ENCODE results near the gene TRIM43. TPM values are rescaled to one million over a fixed set of nuclear protein-coding genes. Genes with fewer than 3 reads are reported as not detected.
"Not testable (repeated sequence)": the region's sequence is repeated elsewhere in the genome, so short reads cannot be mapped to it uniquely, and the experiment has no call there.

TRIM43 gene
- polyA plus RNA-seq, 3 donors = not detected

DNA sequence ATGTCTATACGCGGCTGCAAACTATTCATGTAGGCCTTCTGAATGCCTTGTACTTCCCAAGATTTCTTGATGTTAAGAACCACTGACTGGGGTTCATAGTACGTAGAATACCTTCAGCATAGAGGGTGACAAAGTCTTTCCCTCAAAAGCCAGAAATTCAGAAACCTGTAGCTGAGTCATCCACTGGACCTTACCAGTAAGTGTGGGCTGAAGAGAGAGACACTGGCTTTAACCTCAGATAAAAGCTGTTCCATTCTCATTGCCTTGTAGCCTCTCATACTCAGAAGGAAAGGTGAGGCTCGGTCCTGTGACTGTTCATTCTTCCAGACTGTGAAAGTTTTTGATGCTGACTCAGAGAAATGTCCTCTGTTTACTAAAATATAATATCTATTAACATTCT is 9.5 kb downstream of the TRIM43 start:
- H2AFZ ChIP-seq (ENCODE audit: insufficient read depth, low read depth, low read length, poor library complexity, severe bottlenecking); H4K20me1 ChIP-seq (ENCODE audit: insufficient read depth, low read length); H3K4me1 ChIP-seq (ENCODE audit: control insufficient read depth in 1 of 2, insufficient read depth in 2 of 2, low read length in 2 of 2); DNase-seq; H3K27me3 Mint-ChIP-seq (ENCODE audit: low read depth in 3 of 3); H3K9me3 ChIP-seq (replicated peaks in 1 of 2; ENCODE audit: control insufficient read depth in 1 of 2, insufficient read depth in 1 of 2, low read length in 2 of 2); H3K9ac ChIP-seq (ENCODE audit: insufficient read depth, low read length, poor library complexity, severe bottlenecking); H3K4me3 Mint-ChIP-seq; intact Hi-C loops (cut with micrococcal nuclease); H3K36me3 ChIP-seq (replicated peaks in 1 of 2; ENCODE audit: control insufficient read depth in 1 of 2, insufficient read depth in 2 of 2, low read length in 2 of 2); H3K4me3 ChIP-seq (replicated peaks in 1 of 3; ENCODE audit: low read depth in 2 of 3, low read length in 3 of 3); H3K9me3 Mint-ChIP-seq; H3K27me3 ChIP-seq (ENCODE audit: control insufficient read depth in 2 of 2, insufficient read depth in 2 of 2, low read length in 2 of 2); H3K36me3 Mint-ChIP-seq; H3K4me1 Mint-ChIP-seq; H3K79me2 ChIP-seq (ENCODE audit: insufficient read depth, low read length); H3K27ac Mint-ChIP-seq; H3K27ac ChIP-seq (ENCODE audit: low read depth in 1 of 2, low read length in 2 of 2); H3K4me2 ChIP-seq (replicated peaks; ENCODE audit: extremely low read depth, low read length, poor library complexity, severe bottlenecking): not testable (repeated sequence)
- WGBS (ENCODE audit: insufficient coverage) = no CpG with 5 or more reads among the region's 4 CpGs

GRCh38 chr2:95602146-95602545 is 10.3 kb downstream of the TRIM43 start:
- intact Hi-C loops (cut with micrococcal nuclease); DNase-seq; H3K4me3 Mint-ChIP-seq; H3K27me3 ChIP-seq (ENCODE audit: control insufficient read depth in 2 of 2, insufficient read depth in 2 of 2, low read length in 2 of 2); H3K9me3 ChIP-seq (replicated peaks in 1 of 2; ENCODE audit: control insufficient read depth in 1 of 2, insufficient read depth in 1 of 2, low read length in 2 of 2); H3K4me1 ChIP-seq (ENCODE audit: control insufficient read depth in 1 of 2, insufficient read depth in 2 of 2, low read length in 2 of 2); H4K20me1 ChIP-seq (ENCODE audit: insufficient read depth, low read length); H3K9ac ChIP-seq (ENCODE audit: insufficient read depth, low read length, poor library complexity, severe bottlenecking); H3K36me3 Mint-ChIP-seq; H3K4me2 ChIP-seq (replicated peaks; ENCODE audit: extremely low read depth, low read length, poor library complexity, severe bottlenecking); H3K27ac Mint-ChIP-seq; H3K27ac ChIP-seq (ENCODE audit: low read depth in 1 of 2, low read length in 2 of 2); H3K79me2 ChIP-seq (ENCODE audit: insufficient read depth, low read length); H3K36me3 ChIP-seq (replicated peaks in 1 of 2; ENCODE audit: control insufficient read depth in 1 of 2, insufficient read depth in 2 of 2, low read length in 2 of 2); H3K4me1 Mint-ChIP-seq; H3K9me3 Mint-ChIP-seq; H3K27me3 Mint-ChIP-seq (ENCODE audit: low read depth in 3 of 3); H3K4me3 ChIP-seq (replicated peaks in 1 of 3; ENCODE audit: low read depth in 2 of 3, low read length in 3 of 3); H2AFZ ChIP-seq (ENCODE audit: insufficient read depth, low read depth, low read length, poor library complexity, severe bottlenecking): not testable (repeated sequence)

GRCh38 chr2:95608356-95608755 is 16.6 kb downstream of the TRIM43 start:
- H3K4me1 ChIP-seq (ENCODE audit: control insufficient read depth in 1 of 2, insufficient read depth in 2 of 2, low read length in 2 of 2); H3K27me3 Mint-ChIP-seq (ENCODE audit: low read depth in 3 of 3); H4K20me1 ChIP-seq (ENCODE audit: insufficient read depth, low read length); DNase-seq; H3K36me3 ChIP-seq (replicated peaks in 1 of 2; ENCODE audit: control insufficient read depth in 1 of 2, insufficient read depth in 2 of 2, low read length in 2 of 2); H3K4me3 Mint-ChIP-seq; H3K4me3 ChIP-seq (replicated peaks in 1 of 3; ENCODE audit: low read depth in 2 of 3, low read length in 3 of 3); H3K9me3 ChIP-seq (replicated peaks in 1 of 2; ENCODE audit: control insufficient read depth in 1 of 2, insufficient read depth in 1 of 2, low read length in 2 of 2); H3K36me3 Mint-ChIP-seq; H3K27ac ChIP-seq (ENCODE audit: low read depth in 1 of 2, low read length in 2 of 2); H3K79me2 ChIP-seq (ENCODE audit: insufficient read depth, low read length); H3K9me3 Mint-ChIP-seq; H3K4me2 ChIP-seq (replicated peaks; ENCODE audit: extremely low read depth, low read length, poor library complexity, severe bottlenecking); H2AFZ ChIP-seq (ENCODE audit: insufficient read depth, low read depth, low read length, poor library complexity, severe bottlenecking); intact Hi-C loops (cut with micrococcal nuclease); H3K27ac Mint-ChIP-seq; H3K9ac ChIP-seq (ENCODE audit: insufficient read depth, low read length, poor library complexity, severe bottlenecking); H3K4me1 Mint-ChIP-seq; H3K27me3 ChIP-seq (ENCODE audit: control insufficient read depth in 2 of 2, insufficient read depth in 2 of 2, low read length in 2 of 2): not testable (repeated sequence)
- no CpG with 5 or more reads among the region's 3 CpGs for WGBS (ENCODE audit: insufficient coverage)

GRCh38 chr2:95609764-95610163 is 18.0 kb downstream of the TRIM43 start:
- H3K79me2 ChIP-seq (ENCODE audit: insufficient read depth, low read length); H3K9me3 Mint-ChIP-seq; H3K36me3 ChIP-seq (replicated peaks in 1 of 2; ENCODE audit: control insufficient read depth in 1 of 2, insufficient read depth in 2 of 2, low read length in 2 of 2); H3K4me2 ChIP-seq (replicated peaks; ENCODE audit: extremely low read depth, low read length, poor library complexity, severe bottlenecking); H3K36me3 Mint-ChIP-seq; H3K4me1 Mint-ChIP-seq; H3K27ac Mint-ChIP-seq; H4K20me1 ChIP-seq (ENCODE audit: insufficient read depth, low read length); H3K4me3 Mint-ChIP-seq; DNase-seq; intact Hi-C loops (cut with micrococcal nuclease); H3K9ac ChIP-seq (ENCODE audit: insufficient read depth, low read length, poor library complexity, severe bottlenecking); H3K9me3 ChIP-seq (replicated peaks in 1 of 2; ENCODE audit: control insufficient read depth in 1 of 2, insufficient read depth in 1 of 2, low read length in 2 of 2); H3K27me3 ChIP-seq (ENCODE audit: control insufficient read depth in 2 of 2, insufficient read depth in 2 of 2, low read length in 2 of 2); H3K27me3 Mint-ChIP-seq (ENCODE audit: low read depth in 3 of 3); H2AFZ ChIP-seq (ENCODE audit: insufficient read depth, low read depth, low read length, poor library complexity, severe bottlenecking); H3K27ac ChIP-seq (ENCODE audit: low read depth in 1 of 2, low read length in 2 of 2); H3K4me1 ChIP-seq (ENCODE audit: control insufficient read depth in 1 of 2, insufficient read depth in 2 of 2, low read length in 2 of 2); H3K4me3 ChIP-seq (replicated peaks in 1 of 3; ENCODE audit: low read depth in 2 of 3, low read length in 3 of 3): not testable (repeated sequence)
- no CpG with 5 or more reads among the region's 2 CpGs for WGBS (ENCODE audit: insufficient coverage)

DNA sequence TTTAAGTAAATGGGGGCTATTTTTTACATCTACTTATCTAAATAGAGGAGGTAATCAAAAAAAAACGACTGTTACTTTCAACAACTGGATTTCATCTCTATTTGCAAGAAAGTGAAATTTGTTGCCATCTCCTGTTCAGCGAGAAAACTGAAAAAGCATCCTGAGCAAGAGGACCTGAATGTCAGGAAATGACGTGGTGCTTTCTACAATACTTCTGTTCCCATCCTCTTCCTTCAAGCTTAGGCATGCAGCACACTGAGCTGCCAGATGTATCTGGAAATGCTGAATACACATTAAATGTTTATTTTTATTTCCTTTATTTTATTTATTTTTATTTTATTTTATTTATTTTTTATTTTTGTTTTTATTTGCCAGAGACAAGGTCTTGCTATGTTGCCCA is 21.2 kb downstream of the TRIM43 start:
- H3K4me3 ChIP-seq (replicated peaks in 1 of 3; ENCODE audit: low read depth in 2 of 3, low read length in 3 of 3); H3K36me3 ChIP-seq (replicated peaks in 1 of 2; ENCODE audit: control insufficient read depth in 1 of 2, insufficient read depth in 2 of 2, low read length in 2 of 2); H3K36me3 Mint-ChIP-seq; H3K27me3 Mint-ChIP-seq (ENCODE audit: low read depth in 3 of 3); H4K20me1 ChIP-seq (ENCODE audit: insufficient read depth, low read length); H3K4me2 ChIP-seq (replicated peaks; ENCODE audit: extremely low read depth, low read length, poor library complexity, severe bottlenecking); H3K4me3 Mint-ChIP-seq; H3K9ac ChIP-seq (ENCODE audit: insufficient read depth, low read length, poor library complexity, severe bottlenecking); DNase-seq; H3K27ac Mint-ChIP-seq; H3K4me1 Mint-ChIP-seq; H3K27me3 ChIP-seq (ENCODE audit: control insufficient read depth in 2 of 2, insufficient read depth in 2 of 2, low read length in 2 of 2); intact Hi-C loops (cut with micrococcal nuclease); H3K79me2 ChIP-seq (ENCODE audit: insufficient read depth, low read length); H2AFZ ChIP-seq (ENCODE audit: insufficient read depth, low read depth, low read length, poor library complexity, severe bottlenecking); H3K9me3 ChIP-seq (replicated peaks in 1 of 2; ENCODE audit: control insufficient read depth in 1 of 2, insufficient read depth in 1 of 2, low read length in 2 of 2); H3K27ac ChIP-seq (ENCODE audit: low read depth in 1 of 2, low read length in 2 of 2); H3K9me3 Mint-ChIP-seq; H3K4me1 ChIP-seq (ENCODE audit: control insufficient read depth in 1 of 2, insufficient read depth in 2 of 2, low read length in 2 of 2): not testable (repeated sequence)
- WGBS (ENCODE audit: insufficient coverage) = no CpG with 5 or more reads among the region's 3 CpGs

Data from CD14-positive monocyte (primary cell).